Measurements from ENCODE around the gene RLBP1. TPM values are rescaled to one million over a fixed set of nuclear protein-coding genes. Genes with fewer than 3 reads are reported as not detected.

RLBP1 gene
- total RNA-seq, 1 donor from 2014 or later: not detected

DNA sequence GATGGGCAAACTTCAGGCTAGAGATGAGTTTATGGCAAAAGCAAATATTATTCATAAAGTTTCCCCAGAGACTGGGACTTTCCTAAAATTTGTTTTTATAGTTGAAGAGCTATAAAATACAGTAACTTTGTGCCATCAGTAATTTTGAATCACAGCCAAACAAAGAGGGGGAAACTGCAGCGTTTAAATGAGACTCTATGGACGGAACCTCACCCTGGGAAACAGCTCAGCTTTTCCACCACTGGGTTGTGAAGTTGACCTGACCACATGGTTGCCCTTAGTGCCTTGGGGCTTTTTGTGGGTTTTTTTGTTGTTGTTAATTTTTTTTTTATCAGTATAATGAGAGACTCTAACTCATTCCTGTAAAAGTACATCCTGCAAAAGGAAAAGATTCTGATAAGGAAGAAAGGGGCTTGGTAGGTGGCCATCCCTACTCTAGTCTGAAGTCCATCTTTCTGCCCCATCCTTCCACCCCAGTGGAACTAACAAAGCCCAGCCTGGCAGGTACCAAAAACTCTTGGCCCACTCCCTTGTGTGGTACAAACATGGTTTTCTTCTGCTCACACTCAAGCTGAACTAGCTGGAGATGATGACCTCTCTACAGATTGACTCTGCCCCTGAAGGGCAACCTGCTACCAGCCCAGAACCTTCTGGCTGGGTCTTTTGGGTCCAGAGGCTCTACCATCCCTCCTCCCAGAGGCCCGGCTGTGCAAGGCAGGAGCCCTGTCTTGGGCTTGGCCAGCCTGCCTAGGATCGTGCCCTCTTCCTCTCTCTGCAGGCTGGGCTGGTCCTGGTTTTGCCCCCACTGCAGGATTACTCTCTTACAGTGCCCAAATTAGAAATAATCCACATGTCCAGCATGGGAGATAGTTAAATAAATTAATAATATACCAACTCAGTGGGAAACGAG is 41.2 kb downstream of the RLBP1 start:
- TF ChIP-seq, protein P1, sequence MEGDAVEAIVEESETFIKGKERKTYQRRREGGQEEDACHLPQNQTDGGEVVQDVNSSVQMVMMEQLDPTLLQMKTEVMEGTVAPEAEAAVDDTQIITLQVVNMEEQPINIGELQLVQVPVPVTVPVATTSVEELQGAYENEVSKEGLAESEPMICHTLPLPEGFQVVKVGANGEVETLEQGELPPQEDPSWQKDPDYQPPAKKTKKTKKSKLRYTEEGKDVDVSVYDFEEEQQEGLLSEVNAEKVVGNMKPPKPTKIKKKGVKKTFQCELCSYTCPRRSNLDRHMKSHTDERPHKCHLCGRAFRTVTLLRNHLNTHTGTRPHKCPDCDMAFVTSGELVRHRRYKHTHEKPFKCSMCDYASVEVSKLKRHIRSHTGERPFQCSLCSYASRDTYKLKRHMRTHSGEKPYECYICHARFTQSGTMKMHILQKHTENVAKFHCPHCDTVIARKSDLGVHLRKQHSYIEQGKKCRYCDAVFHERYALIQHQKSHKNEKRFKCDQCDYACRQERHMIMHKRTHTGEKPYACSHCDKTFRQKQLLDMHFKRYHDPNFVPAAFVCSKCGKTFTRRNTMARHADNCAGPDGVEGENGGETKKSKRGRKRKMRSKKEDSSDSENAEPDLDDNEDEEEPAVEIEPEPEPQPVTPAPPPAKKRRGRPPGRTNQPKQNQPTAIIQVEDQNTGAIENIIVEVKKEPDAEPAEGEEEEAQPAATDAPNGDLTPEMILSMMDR (IDR thresholded peaks at IDR 0.05): no peak
- Mint-ChIP-seq H3K27ac (ENCODE audit: unreplicated experiment) (no peak overlapping the region), H3K27me3 (ENCODE audit: low read depth) (no peaks in the 10 kb centered on the region), H3K36me3 (ENCODE audit: low read depth) (peaks cover 14% of the 10 kb centered on the region), H3K4me1 (ENCODE audit: low read depth) (peaks cover 22% of the 10 kb centered on the region), H3K4me3 (ENCODE audit: unreplicated experiment) (no peak overlapping the region), H3K9me3 (ENCODE audit: low read depth) (no peaks in the 10 kb centered on the region)
- DNase-seq (ENCODE audit: low spot score): no peak

DNA sequence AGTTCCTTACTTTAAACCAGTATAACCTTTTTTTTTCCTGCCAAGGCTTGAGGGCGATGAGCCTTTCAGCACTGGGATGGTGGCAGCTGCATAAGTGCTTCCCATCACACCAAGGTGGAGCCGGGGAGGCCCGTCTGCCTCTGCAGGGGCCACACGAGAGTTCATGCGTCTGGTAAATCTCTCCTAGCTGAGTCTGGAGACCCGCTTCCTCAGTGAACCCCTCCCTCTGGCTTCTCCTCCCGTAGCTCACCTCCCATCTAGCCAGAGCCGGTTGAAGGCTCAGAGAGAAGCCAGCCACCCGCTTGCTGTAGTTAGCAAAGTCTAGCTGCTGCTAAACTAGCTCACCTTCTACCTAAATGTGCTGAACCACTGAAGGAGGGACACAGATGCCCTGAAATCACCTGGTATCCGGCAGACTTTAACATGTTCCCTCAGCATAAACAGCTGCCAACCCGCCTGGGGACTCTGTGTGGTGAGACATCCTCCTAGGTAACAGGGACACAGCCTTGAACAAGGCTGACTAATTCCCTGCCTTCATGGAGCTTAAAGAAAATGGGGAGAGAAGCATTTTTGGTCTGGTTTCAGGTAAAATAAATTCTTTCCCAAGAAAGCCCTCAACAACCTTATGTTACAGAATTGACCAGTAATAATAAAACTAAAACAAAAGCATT is 42.9 kb downstream of the RLBP1 start:
- DNase-seq (ENCODE audit: low spot score): no peak

DNA sequence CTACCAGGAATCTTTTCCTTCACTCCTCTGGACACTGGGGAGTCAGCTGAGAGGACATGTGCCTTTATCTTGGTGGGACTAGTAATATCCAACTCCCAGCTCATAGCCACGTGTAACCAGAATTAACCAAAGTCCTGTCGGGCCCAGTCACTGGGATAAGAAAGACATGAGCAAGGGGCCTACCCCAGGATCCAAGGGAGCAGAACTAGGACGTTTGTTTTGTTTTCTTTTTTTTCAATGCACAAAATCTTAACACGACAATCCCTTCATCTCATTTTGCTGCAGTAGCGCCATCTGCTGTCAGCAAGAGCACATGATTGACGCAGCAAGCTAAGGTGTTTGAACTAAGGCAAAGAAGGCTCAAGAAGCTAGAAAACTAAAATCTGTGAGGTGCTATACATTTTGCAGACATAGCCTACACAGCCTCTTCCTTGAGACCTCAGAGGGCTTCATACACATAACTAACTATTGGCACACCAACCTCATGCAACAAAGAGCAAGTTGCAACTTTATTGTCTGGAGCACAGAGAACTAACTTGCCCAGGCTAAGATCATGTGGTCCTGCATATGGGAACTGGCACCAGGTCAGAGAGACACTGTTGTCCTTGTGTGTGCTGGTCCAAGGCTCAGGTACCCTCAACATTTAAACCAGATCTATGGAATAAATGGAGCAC is 43.6 kb downstream of the RLBP1 start:
- no peak for DNase-seq (ENCODE audit: low spot score)
- Mint-ChIP-seq H3K36me3 (ENCODE audit: low read depth) (peaks cover 10% of the 10 kb centered on the region), H3K4me1 (ENCODE audit: low read depth) (peaks cover 28% of the 10 kb centered on the region), H3K4me3 (ENCODE audit: unreplicated experiment) (no peak overlapping the region), H3K9me3 (ENCODE audit: low read depth) (no peaks in the 10 kb centered on the region), H3K27me3 (ENCODE audit: low read depth) (no peaks in the 10 kb centered on the region), H3K27ac (ENCODE audit: unreplicated experiment) (peak overlapping the region; percentile 87)
- TF ChIP-seq, protein P1 (IDR thresholded peaks at IDR 0.05): peak; percentile 98

More for the DNA sequence above, 42.9 kb downstream of the RLBP1 start:
- H3K4me3 Mint-ChIP-seq (ENCODE audit: unreplicated experiment): no peak overlapping the region
- TF ChIP-seq, protein P1 (IDR thresholded peaks at IDR 0.05): no peak
- peaks cover 28% of the 10 kb centered on the region for H3K4me1 Mint-ChIP-seq (ENCODE audit: low read depth)
- no peak overlapping the region for H3K27ac Mint-ChIP-seq (ENCODE audit: unreplicated experiment)
- H3K9me3 Mint-ChIP-seq (ENCODE audit: low read depth): no peaks in the 10 kb centered on the region
- H3K36me3 Mint-ChIP-seq (ENCODE audit: low read depth): peaks cover 10% of the 10 kb centered on the region
- H3K27me3 Mint-ChIP-seq (ENCODE audit: low read depth): no peaks in the 10 kb centered on the region

DNA sequence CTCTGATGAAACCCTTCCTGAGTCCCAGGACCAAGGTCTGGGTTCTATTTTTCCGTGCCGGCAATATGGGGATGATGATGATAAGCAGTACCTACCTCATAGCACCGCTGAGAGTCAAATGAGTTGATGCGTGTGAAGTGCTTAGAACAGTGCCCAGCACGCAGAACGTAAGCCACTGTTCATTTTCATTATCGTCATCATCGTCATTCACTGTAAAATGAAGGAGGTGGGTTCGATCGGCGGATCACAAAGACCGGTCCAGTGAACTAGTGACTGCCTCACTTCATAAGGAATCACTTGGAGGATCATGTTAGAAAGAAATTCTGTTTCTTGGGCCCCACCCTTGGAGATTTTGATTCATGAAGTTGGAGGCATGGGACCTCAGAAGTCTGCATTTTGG is 44.3 kb downstream of the RLBP1 start:
- no peaks in the 10 kb centered on the region for H3K9me3 Mint-ChIP-seq (ENCODE audit: low read depth)
- H3K4me1 Mint-ChIP-seq (ENCODE audit: low read depth): peaks cover 28% of the 10 kb centered on the region
- H3K36me3 Mint-ChIP-seq (ENCODE audit: low read depth): peaks cover 8% of the 10 kb centered on the region
- H3K27me3 Mint-ChIP-seq (ENCODE audit: low read depth): no peaks in the 10 kb centered on the region
- DNase-seq (ENCODE audit: low spot score): no peak
- H3K27ac Mint-ChIP-seq (ENCODE audit: unreplicated experiment): peak overlapping the region; percentile 87
- TF ChIP-seq, protein P1 (IDR thresholded peaks at IDR 0.05): no peak
- no peak overlapping the region for H3K4me3 Mint-ChIP-seq (ENCODE audit: unreplicated experiment)

DNA sequence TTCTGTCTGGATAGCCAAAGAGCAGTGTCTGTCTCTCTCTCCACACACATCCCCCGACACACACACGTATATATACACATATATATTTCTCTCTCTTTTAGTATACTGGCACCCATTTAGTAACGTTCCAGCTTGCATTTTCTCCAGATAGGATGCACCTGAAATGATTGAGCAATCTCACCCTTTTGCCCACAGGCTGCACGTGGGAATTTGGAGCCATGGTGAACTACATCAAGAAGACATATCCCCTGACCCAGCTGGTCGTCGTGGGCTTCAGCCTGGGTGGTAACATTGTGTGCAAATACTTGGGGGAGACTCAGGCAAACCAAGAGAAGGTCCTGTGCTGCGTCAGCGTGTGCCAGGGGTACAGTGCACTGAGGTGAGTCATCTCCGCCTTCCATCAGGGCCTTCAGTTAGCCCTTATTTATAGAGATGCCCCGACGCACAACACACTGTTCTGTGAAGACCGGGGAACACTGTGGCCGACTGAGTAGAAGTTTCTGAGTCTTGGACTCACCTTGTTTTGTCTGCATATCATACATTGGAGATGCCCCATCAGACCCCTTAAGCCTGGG is 45.7 kb downstream of the RLBP1 start:
- Mint-ChIP-seq H3K4me1 (ENCODE audit: low read depth) (peaks cover 28% of the 10 kb centered on the region), H3K27me3 (ENCODE audit: low read depth) (no peaks in the 10 kb centered on the region), H3K9me3 (ENCODE audit: low read depth) (no peaks in the 10 kb centered on the region), H3K27ac (ENCODE audit: unreplicated experiment) (no peak overlapping the region), H3K4me3 (ENCODE audit: unreplicated experiment) (no peak overlapping the region), H3K36me3 (ENCODE audit: low read depth) (peaks cover 8% of the 10 kb centered on the region)
- TF ChIP-seq, protein P1 (IDR thresholded peaks at IDR 0.05): no peak
- no peak for DNase-seq (ENCODE audit: low spot score)
